GM12874 (cell line): Measurements from ENCODE around the gene ZNF197.

Source experiments
- TF ChIP-seq, protein P1 (sequence below): IDR thresholded peaks from 2 replicates; pipeline ENCODE4 v1.5.1; 2011; ENCODE audit warnings: low read depth, mild to moderate bottlenecking, control low read depth, low read length, moderate library complexity; ENCODE audit not compliant: insufficient read depth

The ZNF197 gene

DNA sequence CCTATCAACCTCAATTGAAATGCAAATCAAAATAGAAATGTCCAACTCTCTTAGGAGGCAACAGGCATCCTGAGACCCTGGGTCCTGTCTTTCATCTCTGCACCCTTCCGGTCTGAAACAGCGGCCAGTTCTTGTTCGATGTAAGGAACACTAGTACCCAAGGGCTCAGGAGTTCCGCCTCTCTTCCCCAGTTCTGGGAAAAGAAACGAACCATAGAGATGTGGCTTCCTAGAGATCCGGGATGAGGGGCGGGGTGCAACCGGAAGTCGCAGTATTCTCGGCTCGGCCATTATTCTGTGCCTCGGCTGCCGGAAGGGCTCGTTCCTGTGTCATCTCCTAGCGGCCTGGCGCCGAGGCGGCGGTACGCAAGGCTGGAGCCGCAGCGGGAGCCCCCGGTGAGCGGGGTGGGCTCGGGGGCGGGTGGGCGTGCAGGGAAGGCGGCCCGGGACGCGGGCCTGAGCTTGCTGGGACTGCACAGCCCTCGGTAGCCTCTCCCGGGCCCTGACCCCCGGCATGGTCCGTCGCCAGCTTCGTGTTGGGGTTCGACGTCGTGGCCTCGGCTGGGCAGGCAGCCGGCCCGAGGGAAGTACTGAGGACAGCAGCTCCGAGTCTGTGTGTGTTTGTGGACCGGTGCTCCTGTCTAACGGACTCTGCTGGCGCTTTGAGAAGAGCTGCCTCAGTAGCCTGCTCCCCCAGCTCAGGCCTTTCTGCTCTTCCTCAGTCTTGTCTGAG, at the start of gene ZNF197:
ZNF197 (plus strand) TSS at position 288 of the 732 bp plus-strand sequence. CDS start 4,119 bp downstream, outside the sequence.
- TF ChIP-seq, protein P1, sequence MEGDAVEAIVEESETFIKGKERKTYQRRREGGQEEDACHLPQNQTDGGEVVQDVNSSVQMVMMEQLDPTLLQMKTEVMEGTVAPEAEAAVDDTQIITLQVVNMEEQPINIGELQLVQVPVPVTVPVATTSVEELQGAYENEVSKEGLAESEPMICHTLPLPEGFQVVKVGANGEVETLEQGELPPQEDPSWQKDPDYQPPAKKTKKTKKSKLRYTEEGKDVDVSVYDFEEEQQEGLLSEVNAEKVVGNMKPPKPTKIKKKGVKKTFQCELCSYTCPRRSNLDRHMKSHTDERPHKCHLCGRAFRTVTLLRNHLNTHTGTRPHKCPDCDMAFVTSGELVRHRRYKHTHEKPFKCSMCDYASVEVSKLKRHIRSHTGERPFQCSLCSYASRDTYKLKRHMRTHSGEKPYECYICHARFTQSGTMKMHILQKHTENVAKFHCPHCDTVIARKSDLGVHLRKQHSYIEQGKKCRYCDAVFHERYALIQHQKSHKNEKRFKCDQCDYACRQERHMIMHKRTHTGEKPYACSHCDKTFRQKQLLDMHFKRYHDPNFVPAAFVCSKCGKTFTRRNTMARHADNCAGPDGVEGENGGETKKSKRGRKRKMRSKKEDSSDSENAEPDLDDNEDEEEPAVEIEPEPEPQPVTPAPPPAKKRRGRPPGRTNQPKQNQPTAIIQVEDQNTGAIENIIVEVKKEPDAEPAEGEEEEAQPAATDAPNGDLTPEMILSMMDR, result 0 out of 2 replicates have a peak, but pooled peaks have one; percentile 3

DNA sequence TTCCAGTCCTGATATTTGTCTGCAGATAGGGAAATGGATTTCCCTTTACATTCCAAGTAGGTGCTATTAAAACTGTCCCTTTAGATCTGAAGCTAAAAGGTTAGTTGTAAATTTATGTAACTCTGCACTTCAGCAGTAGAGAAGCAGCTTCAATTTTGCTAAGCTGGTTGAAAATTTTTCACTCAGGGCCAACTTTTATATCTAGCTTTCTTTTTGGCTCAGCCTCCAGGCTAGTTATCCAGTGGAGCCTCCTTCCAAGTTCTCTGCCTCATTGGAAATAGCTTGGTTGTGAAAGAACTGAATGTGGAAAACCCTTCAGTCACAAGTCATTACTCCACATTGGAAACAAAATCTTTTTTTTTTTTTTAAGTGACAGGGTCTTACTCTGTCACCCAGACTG, 48.2 kb upstream of the ZNF197 start:
- TF ChIP-seq, protein P1, result no peak

DNA sequence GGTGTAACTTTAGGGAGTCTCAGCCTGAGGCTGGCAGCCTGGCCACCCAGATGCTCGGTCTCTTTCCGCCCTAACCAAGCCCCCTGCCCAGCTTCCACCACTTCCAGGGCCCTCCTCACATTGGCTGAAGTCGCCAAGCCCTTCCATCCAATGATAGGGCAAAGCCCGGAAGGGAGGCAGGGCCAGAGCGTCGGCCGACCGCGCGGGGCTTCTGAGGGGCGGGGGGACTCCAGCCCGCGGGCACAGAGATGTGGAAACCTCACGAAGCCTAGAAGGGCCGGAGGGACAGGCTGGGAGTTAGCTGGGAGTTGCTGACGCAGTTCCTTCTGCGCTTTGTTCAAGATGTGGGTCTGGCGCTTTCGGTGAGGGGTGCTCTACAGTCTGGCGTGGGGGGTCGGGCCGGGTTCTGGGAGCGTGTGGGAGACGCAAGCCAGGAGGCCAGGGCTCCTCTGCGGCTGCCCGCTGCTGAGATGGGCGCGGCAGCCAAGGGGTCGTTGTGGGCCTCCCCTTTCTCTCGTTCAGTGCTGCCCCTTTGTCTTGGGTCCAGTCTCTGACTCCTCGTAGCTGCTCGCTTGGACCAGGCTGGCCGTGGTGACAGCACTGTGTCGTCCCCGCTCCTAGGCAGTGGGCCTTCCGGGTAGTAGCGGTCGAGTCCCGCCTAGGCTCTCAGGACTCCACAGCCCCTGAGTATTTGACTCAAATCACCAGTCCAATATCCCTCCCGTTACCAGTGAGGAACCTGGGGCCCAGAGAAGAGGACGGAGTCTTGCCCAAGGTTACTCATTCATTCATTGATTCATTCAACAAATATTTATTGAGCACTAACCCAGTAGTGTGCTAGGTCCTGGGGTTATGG, 40.0 kb upstream of the ZNF197 start, which contains the start of gene ZNF660:
ZNF660 (plus strand) TSS at position 319 of the 856 bp plus-strand sequence. CDS start 9,230 bp downstream, outside the sequence.
- TF ChIP-seq, protein P1, result no peak

DNA sequence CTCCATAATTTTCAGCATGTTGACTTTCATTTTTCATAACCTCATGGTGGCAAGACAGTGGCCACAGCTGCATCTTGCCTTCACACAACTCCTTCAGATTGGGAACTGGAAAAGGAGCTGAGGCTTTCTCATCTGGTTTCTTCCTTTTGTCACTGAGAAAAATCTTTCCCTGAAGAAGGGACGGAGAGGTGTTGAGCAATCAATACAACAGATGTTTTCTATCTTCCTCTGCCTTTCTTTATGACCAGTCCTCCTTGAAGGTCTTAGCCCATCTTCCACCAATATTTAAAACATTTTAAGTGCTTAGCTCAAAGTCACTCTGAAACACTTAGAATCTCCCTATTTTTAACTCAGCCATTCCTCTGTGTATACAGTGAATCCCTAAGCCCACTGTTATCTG, 28.2 kb upstream of the ZNF197 start:
- TF ChIP-seq, protein P1, result no peak

DNA sequence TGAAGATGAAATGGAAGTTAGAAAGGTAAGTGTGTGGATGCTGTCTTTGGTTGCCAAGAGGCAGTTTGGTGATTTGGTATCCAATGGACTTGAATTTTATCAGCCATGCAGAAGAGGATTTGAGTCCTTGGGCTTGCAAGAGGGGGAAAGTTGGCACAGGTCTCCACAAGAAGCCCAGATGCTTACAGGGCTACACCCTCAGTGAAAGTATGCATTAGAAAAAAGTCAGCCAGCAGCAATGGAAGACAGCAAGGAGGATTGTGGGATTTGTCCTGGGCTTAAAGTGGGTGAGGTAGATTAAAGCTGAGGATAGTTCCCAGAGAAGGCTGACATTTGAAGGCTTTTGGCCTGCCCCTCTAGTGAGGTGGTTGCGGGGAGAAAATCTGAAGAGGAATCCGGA, 23.1 kb upstream of the ZNF197 start:
- TF ChIP-seq, protein P1, result no peak

DNA sequence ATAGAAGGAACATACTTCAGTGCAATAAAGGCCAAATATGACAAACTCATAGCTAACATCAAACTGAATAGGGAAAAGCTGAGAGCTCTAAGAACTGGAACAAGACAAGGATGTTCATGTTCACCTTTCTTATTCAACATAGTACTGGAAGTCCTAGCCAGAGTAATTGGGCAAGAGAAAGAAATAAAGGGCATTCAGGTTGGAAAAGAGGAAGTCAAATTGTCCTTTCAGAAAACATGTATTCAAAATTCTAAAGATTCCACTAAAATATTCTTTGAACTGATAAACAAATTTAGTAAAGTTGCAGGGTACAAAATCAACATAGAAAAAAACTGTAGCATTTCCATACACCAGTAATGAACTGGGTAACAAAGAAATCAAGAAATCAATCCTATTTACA, 12.2 kb upstream of the ZNF197 start:
- TF ChIP-seq, protein P1, result no peak

DNA sequence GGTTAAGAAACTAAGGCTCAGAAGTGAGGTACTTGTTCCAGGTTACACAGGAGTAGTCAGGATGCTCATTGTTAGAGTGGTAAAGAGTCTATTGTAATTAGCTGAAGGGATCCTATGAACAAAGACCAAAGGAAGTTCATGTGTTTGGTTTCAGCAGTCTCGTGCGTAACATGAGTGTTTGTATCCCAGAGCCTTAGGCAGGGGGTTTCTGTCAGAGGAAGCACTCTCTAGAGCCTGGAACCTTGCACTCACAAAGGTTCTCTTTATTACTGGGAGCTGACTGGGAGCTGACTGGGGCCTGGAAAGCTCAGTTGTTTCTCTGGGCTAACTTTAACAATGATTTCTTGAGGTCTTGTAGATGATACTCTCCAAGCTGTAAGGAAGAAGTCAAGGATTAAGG, 3.9 kb downstream of the ZNF197 start:
- TF ChIP-seq, protein P1, result no peak
